Daoy (cell line): ENCODE measurements around the gene CIRBP. TPM values are rescaled to one million over a fixed set of nuclear protein-coding genes. Genes with fewer than 3 reads are reported as not detected.
"Not testable (repeated sequence)": the region's sequence is repeated elsewhere in the genome, so short reads cannot be mapped to it uniquely, and the experiment has no call there.

ENCODE experiments used
- DNase-seq: peaks from one replicate; pipeline ENCODE4 v3.0.0-alpha.2; 2015; ENCODE audit warnings: low read depth
- total RNA-seq: library from RNA; depleted of rRNA; stranded (reverse); fragments of >200 nt; shearing (Covaris generic); gene quantifications from 2 replicates; pipeline ENCODE4 v1.2.3, GENCODE V29; 2014; rRNA removed

CIRBP gene
- total RNA-seq, 1 experiment from 2014 or later = 288 TPM

GRCh38 chr19:1309977-1310852, 41.1 kb downstream of the CIRBP start:
- DNase-seq = no peak

- DNase-seq = no peak
Observed at GRCh38 chr19:1310853-1311180, 41.7 kb downstream of the CIRBP start.

- no peak for DNase-seq
Observed at GRCh38 chr19:1311543-1312091, 42.5 kb downstream of the CIRBP start.

- peak; percentile 87 for DNase-seq
Observed at GRCh38 chr19:1312767-1313694, 43.9 kb downstream of the CIRBP start.

GRCh38 chr19:1313695-1314613, 44.8 kb downstream of the CIRBP start:
- DNase-seq = peak; percentile 39

GRCh38 chr19:1315470-1316166, 46.5 kb downstream of the CIRBP start:
- peak; percentile 66 for DNase-seq

- no peak for DNase-seq
Observed at GRCh38 chr19:1316466-1316865, 47.3 kb downstream of the CIRBP start.

- DNase-seq = no peak
Observed at GRCh38 chr19:1317274-1318003, 48.3 kb downstream of the CIRBP start.

GRCh38 chr19:1318678-1319471, 49.7 kb downstream of the CIRBP start:
- DNase-seq = no peak

GRCh38 chr19:1320282-1320650, 51.1 kb downstream of the CIRBP start:
- DNase-seq = not testable (repeated sequence)

GRCh38 chr19:1321539-1321938, 52.4 kb downstream of the CIRBP start:
- DNase-seq = no peak

- no peak for DNase-seq
Observed at GRCh38 chr19:1322198-1322981, 53.3 kb downstream of the CIRBP start.

- DNase-seq = no peak
Observed at GRCh38 chr19:1324249-1324805, 55.2 kb downstream of the CIRBP start.

Other genes with a start within 250 kb of the CIRBP start
- gene TMEM259, start 248.2 kb upstream of the CIRBP start, total RNA-seq = 79.1 and 81.7 TPM in 2 replicates
- not detected in 2 replicates for gene RNU6-2, start 247.8 kb upstream of the CIRBP start, total RNA-seq
- gene CNN2, start 242.7 kb upstream of the CIRBP start, total RNA-seq = 162 and 166 TPM in 2 replicates
- 0.89 and 0.97 TPM in 2 replicates for gene ABCA7, start 229.2 kb upstream of the CIRBP start, total RNA-seq
- gene ARHGAP45, start 202.2 kb upstream of the CIRBP start, total RNA-seq = 4.3 and 11.6 TPM in 2 replicates
- 124 and 148 TPM in 2 replicates for gene POLR2E, start 174.0 kb upstream of the CIRBP start, total RNA-seq
- gene GPX4, start 165.3 kb upstream of the CIRBP start, total RNA-seq = 357 and 373 TPM in 2 replicates
- 28.1 and 37.7 TPM in 2 replicates for gene SBNO2, start 95.1 kb upstream of the CIRBP start, total RNA-seq
- gene STK11, start 63.6 kb upstream of the CIRBP start, total RNA-seq = 72.7 and 83.5 TPM in 2 replicates
- 0.86 and 1.8 TPM in 2 replicates for gene CBARP, start 31.3 kb upstream of the CIRBP start, total RNA-seq
- gene ATP5F1D, start 27.6 kb upstream of the CIRBP start, total RNA-seq = 41.4 and 82.8 TPM in 2 replicates
- gene MIDN, start 20.7 kb upstream of the CIRBP start, total RNA-seq = 8.7 and 14.3 TPM in 2 replicates
- 59.0 and 104 TPM in 2 replicates for gene FAM174C, start 6.2 kb downstream of the CIRBP start, total RNA-seq
- gene EFNA2, start 16.5 kb downstream of the CIRBP start, total RNA-seq = 0.17 and 0.21 TPM in 2 replicates
- gene NDUFS7, start 114.6 kb downstream of the CIRBP start, total RNA-seq = 91.7 and 124 TPM in 2 replicates
- gene GAMT, start 132.2 kb downstream of the CIRBP start, total RNA-seq = 23.5 and 26.3 TPM in 2 replicates
- gene DAZAP1, start 138.3 kb downstream of the CIRBP start, total RNA-seq = 96.2 and 115 TPM in 2 replicates
- gene RPS15, start 169.1 kb downstream of the CIRBP start, total RNA-seq = 2,933 and 3,531 TPM in 2 replicates
- gene APC2, start 180.8 kb downstream of the CIRBP start, total RNA-seq = 0.17 TPM in 1 of 2 replicates, not detected in the other
- gene C19orf25, start 209.9 kb downstream of the CIRBP start, total RNA-seq = 45.8 and 53.9 TPM in 2 replicates
- gene PCSK4, start 221.0 kb downstream of the CIRBP start, total RNA-seq = 0.11 and 1.3 TPM in 2 replicates
- gene REEP6, start 221.8 kb downstream of the CIRBP start, total RNA-seq = 2.3 and 3.7 TPM in 2 replicates
- 0.57 TPM in 1 of 2 replicates, not detected in the other for gene ADAMTSL5, start 243.7 kb downstream of the CIRBP start, total RNA-seq